ENCODE measurements around the gene IPO13.
A peak's percentile ranks its signal among the peaks of the same experiment; 100 is the strongest.

The IPO13 gene

GRCh38 chr1:43951021-43951985, 4.6 kb downstream of the IPO13 start:
- DNase-seq = no peak

DNA sequence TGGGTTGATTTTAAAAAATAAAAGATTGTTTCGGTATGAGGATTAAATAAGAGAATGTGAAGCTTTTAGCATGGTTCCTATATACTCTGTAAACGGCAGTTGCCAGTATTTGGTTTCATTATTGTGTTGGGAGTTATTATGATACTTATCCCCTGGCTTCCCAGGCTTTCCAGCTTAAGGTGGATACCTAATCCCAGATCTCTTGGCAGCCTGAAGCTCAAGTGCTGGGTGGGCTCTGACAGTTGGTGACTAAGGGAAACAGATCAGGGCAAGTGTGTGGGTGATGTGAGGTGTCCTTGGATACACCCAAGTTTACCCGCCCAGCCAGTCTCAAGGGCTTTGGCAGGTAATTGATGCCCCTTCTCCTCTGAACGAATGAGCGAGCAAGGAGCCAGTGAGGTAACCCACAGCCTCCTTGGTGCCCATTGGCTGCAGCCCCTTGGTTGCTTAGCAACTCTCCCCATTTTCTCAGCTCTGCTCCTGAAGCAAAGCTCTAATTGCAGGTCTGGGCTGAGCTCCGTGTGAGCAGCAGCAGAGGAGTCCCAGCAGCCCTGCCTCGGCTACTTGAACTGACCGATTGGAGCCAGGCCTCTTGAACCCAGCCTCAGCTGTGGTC, 6.1 kb downstream of the IPO13 start:
- no peak for DNase-seq

DNA sequence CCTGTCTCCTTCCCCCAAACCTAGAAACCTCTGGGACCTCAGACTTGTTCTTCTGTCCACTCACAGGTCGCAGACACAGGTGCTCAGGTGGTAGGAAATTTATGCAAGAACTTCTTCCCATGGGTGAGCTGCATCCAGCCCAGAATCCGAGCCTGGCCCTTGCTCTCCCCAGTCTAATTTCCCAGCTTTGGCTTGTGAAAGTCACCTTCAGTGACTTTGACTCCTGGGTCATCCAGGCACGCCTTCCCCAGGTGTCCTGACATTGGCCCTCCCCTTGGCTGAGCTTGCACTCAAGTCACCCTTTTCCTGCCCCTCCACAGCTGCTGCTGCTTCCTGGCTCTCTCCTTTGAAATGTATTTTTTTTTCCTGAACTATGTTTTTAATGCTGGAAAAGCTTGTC, 6.6 kb downstream of the IPO13 start:
- no peak for DNase-seq

DNA sequence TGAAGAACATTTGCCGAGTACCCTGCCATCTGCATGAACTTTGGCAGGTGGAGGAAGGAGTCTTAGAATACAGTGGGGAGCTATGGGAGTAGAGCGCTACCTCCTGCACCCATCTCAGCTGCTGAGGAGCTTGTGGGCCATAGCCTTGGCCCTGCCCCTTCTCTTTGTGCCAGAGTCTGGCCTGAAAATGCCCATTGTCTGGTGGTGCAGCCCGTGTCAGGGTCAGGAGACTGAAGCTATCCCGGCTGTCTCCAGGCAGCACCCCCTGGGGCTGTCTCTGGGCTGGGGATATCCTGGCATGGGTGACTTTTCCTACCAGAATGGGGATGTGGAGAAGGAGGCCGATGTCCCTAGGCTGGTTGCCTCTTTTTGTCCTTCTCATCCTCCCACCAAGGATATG, 7.3 kb downstream of the IPO13 start:
- no peak for DNase-seq

- DNase-seq = no peak
Measured at GRCh38 chr1:43956234-43956633, 9.5 kb downstream of the IPO13 start.

DNA sequence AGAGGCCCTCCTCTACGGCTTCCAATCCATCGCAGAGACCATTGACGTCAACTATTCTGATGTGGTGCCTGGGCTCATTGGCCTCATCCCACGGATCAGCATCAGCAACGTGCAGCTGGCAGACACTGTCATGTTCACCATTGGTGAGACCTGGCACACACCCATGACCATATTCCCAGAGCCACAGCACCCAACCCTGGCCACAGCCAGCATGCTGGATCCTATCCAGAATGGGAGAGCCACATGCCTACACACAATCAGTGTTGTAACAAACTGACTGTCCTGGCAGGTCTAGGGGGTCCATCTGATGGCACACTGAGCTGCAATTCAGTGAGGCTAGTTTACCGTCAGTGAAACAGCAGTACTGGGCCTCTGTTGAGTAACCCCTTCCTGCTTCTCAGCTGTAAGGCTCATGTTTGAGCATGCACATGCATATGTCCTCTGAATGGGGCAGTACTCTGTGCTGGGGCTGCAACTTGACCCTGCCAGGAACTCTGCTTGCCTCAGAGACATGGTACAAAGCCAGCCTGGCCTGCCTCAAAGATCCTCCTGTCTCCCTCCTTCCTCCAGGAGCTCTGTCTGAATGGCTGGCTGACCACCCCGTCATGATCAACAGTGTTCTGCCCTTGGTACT, 10.8 kb downstream of the IPO13 start:
- DNase-seq = no peak

GRCh38 chr1:43958351-43959255, 11.9 kb downstream of the IPO13 start:
- no peak for DNase-seq

GRCh38 chr1:43960798-43961197, 14.0 kb downstream of the IPO13 start:
- DNase-seq = no peak

DNA sequence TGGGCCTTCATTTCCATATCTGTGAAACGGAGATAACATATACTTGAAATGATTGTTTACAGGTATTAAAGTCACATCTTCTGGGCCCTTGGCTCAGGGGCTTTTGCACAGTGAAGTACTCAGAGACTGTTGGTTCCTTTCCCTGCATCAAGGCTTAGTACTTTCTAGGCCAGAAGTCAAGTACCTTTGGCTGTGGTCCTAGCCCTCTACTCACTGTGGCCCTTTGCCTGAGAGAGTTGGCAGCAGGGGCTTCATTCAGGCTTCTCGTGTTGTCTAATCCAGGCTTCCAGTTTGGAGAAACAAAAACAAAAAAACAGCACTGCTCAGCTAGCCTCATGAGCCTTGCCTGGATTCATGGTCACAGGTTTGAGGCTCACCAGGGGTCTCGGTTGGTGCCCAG, 14.9 kb downstream of the IPO13 start:
- no peak for DNase-seq

DNA sequence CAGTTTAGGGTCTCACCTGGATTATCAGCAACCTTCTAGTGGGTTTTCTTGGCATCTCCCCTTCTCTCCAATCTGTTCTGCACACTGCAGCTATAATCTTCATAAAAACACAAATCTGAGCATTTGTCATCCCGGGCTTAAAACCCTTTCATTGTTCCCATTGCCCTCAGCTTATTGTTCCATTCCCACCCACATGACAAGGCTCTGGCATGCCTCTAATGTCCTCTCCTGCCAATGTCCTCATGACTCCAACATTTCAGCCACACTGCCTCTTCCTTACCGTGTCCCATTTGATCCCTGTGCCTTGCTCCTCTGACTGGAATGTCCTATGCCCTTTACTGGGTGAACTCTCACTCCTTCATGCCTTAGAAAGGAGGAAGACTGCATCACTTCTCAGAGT, 15.6 kb downstream of the IPO13 start:
- DNase-seq = no peak

DNA sequence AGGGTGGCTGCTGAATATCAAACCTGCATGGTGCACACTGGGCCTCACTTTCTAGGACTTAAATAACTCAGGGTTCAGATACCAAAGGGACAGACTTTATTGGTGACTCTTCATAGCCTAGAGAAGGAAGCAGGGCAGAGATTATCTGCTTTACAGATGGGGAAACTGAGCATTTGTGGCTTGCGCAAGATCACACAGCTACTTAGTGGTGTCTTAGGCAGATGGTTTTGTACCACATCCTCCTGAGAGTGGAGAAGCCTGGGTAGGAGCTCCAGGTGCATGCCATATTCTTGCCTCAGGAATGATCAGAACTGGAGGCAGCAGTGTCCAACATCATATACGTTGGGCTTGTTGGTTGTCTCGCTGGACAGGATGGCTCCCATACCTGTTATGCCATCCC, 16.3 kb downstream of the IPO13 start:
- no peak for DNase-seq

DNA sequence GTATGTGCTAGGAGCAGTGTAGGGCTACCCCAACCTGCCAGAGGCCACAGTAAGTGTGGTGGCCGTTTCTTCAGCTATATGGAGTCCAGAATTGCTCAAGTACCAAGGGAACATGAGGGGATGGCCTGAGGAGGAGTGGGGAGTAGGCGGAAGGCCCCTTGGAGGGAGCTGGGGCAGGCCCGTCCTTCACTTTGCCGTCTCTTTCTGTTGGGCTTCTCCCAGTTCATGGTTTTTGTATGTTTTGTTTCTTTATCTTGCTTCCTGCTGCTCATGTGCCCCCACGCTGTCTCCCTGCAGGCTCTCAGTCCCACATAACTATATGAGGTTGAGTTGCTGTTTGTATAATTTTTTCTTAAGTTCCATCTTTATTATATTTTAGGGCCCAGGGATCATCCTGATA, 17.1 kb downstream of the IPO13 start:
- no peak for DNase-seq

DNA sequence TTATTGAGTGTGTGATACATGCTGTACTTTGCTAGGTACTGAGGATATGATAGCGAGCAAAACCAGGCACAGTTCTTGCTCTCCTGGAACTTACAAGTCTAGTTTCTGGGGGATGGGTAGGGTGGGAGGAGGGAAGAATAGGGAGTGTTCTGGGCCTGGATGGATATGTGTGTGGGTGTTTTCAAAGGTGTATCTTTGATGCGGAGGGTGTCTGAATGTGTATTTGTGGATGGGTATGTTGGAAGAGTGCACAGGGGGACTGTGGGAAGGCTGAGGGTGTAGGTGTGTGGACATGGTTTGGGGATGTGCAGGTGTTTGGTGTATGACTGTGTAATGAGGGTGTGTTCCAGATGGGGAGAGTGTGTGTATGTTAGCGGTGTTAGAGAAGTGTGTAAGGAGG, 18.6 kb downstream of the IPO13 start:
- DNase-seq = no peak

GRCh38 chr1:43968348-43968948, 21.7 kb downstream of the IPO13 start:
- no peak for DNase-seq

GRCh38 chr1:43969416-43969745, 22.6 kb downstream of the IPO13 start:
- no peak for DNase-seq

GRCh38 chr1:43969746-43970466, 23.2 kb downstream of the IPO13 start, which contains the start of gene DPH2:
TSS of gene DPH2 (plus strand) at chr1:43970010. CDS start at chr1:43970176, 166 bp downstream.
- DNase-seq = peak; percentile 96 to 99

GRCh38 chr1:43970502-43970901, 23.8 kb downstream of the IPO13 start:
- DNase-seq = no peak

DNA sequence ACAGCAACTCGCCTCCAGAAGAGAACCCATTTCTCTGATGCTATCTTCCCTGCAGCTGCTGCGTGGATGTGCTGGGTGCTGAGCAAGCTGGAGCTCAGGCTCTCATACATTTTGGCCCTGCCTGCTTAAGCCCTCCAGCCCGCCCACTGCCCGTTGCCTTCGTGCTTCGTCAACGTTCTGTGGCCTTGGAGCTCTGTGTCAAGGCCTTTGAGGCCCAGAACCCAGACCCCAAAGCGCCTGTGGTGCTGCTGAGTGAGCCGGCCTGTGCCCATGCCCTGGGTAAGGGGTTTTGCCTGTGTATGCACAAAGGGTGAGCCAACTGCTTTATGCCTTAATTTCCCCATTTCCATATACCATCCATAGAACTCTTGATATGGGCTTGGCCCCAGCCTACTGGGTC, 24.2 kb downstream of the IPO13 start:
- no peak for DNase-seq

DNA sequence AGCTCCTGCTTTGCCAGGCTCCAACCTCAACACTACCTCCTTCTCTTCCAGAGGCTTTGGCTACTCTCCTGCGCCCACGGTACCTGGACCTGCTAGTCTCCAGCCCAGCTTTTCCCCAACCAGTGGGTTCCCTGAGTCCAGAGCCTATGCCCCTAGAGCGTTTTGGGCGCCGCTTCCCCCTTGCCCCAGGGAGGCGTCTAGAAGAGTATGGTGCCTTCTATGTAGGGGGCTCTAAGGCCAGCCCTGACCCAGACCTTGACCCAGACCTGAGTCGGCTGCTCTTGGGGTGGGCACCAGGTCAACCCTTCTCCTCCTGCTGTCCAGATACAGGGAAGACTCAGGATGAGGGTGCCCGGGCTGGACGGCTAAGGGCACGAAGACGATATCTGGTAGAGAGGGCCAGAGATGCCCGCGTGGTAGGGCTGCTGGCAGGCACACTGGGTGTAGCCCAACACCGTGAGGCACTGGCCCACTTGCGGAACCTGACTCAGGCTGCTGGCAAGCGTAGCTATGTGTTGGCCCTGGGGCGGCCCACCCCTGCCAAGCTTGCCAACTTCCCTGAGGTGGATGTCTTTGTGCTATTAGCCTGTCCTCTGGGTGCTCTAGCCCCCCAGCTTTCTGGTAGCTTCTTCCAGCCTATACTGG, 24.7 kb downstream of the IPO13 start:
- DNase-seq = no peak

- DNase-seq = no peak
Measured at GRCh38 chr1:43973981-43974442, 27.3 kb downstream of the IPO13 start.
